Nephron progenitor cell (in vitro differentiated cells): Measurements from ENCODE around the gene SLC5A1.

ENCODE experiments used
- DNase-seq: peaks from one replicate; pipeline ENCODE4 v3.0.0; 2021
- H3K27ac Mint-ChIP-seq: 2 replicates; pipeline ENCODE4 v1.8.0; 2021; ENCODE audit warnings: mild to moderate bottlenecking, moderate library complexity, mixed read lengths
- H3K27me3 Mint-ChIP-seq: 2 replicates; pipeline ENCODE4 v1.8.0; 2021; ENCODE audit warnings: mild to moderate bottlenecking, low read depth, mixed read lengths; ENCODE audit not compliant: poor library complexity
- H3K36me3 Mint-ChIP-seq: 2 replicates; pipeline ENCODE4 v1.8.0; 2021; ENCODE audit warnings: low read depth, mixed read lengths
- H3K4me1 Mint-ChIP-seq: 2 replicates; pipeline ENCODE4 v1.8.0; 2021; ENCODE audit warnings: mixed read lengths
- H3K4me3 Mint-ChIP-seq: 2 replicates; pipeline ENCODE4 v1.8.0; 2021; ENCODE audit warnings: mild to moderate bottlenecking, moderate library complexity, mixed read lengths
- H3K9me3 Mint-ChIP-seq: 2 replicates; pipeline ENCODE4 v1.8.0; 2021; ENCODE audit warnings: mild to moderate bottlenecking, moderate library complexity, mixed read lengths
- TF ChIP-seq, protein P1 (sequence below): fragments of 200-600 bp; sonication (generic); IDR thresholded peaks from 2 replicates; pipeline ENCODE4 v1.5.0; 2021; ENCODE audit warnings: antibody characterized with exemption

SLC5A1 gene

DNA sequence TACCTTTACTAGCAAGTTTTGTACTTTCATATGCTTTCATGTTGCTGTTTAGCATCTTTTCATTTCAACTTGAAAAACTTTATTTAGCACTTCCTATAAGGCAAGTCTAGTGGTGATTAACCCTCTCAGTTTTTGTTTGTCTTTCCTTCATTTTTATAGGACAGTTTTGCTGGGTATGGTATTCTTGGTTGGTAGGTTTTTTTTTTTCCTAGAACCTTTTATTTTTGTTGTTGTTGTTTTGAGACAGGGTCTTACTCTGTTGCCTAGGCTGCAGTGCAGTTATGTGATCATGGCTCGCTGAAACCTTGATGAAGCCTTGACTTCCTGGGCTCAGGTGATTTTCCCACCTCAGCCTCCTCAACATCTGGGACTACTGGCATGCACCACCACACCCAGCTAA lies 29.9 kb upstream of the SLC5A1 start:
- DNase-seq = no peak
- Mint-ChIP-seq H3K27me3 (peaks cover 36% of the 10 kb centered on the region), H3K36me3 (peaks cover 6% of the 10 kb centered on the region), H3K27ac (no peak overlapping the region), H3K9me3 (peaks cover 45% of the 10 kb centered on the region), H3K4me1 (no peaks in the 10 kb centered on the region), H3K4me3 (no peak overlapping the region)
- TF ChIP-seq, protein P1, sequence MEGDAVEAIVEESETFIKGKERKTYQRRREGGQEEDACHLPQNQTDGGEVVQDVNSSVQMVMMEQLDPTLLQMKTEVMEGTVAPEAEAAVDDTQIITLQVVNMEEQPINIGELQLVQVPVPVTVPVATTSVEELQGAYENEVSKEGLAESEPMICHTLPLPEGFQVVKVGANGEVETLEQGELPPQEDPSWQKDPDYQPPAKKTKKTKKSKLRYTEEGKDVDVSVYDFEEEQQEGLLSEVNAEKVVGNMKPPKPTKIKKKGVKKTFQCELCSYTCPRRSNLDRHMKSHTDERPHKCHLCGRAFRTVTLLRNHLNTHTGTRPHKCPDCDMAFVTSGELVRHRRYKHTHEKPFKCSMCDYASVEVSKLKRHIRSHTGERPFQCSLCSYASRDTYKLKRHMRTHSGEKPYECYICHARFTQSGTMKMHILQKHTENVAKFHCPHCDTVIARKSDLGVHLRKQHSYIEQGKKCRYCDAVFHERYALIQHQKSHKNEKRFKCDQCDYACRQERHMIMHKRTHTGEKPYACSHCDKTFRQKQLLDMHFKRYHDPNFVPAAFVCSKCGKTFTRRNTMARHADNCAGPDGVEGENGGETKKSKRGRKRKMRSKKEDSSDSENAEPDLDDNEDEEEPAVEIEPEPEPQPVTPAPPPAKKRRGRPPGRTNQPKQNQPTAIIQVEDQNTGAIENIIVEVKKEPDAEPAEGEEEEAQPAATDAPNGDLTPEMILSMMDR = no peak

- Mint-ChIP-seq H3K36me3 (peaks cover 6% of the 10 kb centered on the region), H3K9me3 (peaks cover 42% of the 10 kb centered on the region), H3K27me3 (peaks cover 30% of the 10 kb centered on the region), H3K4me1 (no peaks in the 10 kb centered on the region), H3K4me3 (no peak overlapping the region), H3K27ac (no peak overlapping the region)
- DNase-seq = no peak
- TF ChIP-seq, protein P1 = no peak
Measured at GRCh38 chr22:32016081-32016480, 27.0 kb upstream of the SLC5A1 start.

DNA sequence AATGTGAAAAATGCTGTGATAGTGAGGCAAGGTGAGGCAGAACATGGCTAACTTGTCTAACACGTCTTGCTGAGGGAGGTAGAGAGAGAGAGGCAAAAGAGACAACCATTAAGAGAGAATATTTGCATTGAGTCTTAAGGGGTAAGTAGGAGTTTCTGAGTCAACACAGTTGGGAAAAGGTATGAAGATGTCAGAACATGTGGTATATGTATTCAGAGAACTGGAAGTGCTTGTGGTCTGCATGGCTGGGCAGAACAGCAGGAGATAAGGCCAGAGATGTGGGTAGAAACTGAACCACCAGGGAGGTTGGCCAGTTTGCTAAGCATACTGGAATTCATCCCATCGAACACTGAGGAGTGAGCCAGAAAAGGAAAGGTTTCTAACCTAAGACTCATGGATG lies 25.0 kb upstream of the SLC5A1 start:
- no peak for DNase-seq
- H3K27me3 Mint-ChIP-seq = peaks cover 27% of the 10 kb centered on the region
- no peaks in the 10 kb centered on the region for H3K4me1 Mint-ChIP-seq
- H3K36me3 Mint-ChIP-seq = peaks cover 6% of the 10 kb centered on the region
- H3K4me3 Mint-ChIP-seq = no peak overlapping the region
- peaks cover 26% of the 10 kb centered on the region for H3K9me3 Mint-ChIP-seq
- no peak overlapping the region for H3K27ac Mint-ChIP-seq
- TF ChIP-seq, protein P1 = no peak

GRCh38 chr22:32020117-32020516 lies 22.9 kb upstream of the SLC5A1 start:
- no peak overlapping the region for H3K4me3 Mint-ChIP-seq
- TF ChIP-seq, protein P1 = no peak
- H3K27ac Mint-ChIP-seq = no peak overlapping the region
- H3K4me1 Mint-ChIP-seq = no peaks in the 10 kb centered on the region
- H3K36me3 Mint-ChIP-seq = no peaks in the 10 kb centered on the region
- no peak for DNase-seq
- peaks cover 28% of the 10 kb centered on the region for H3K27me3 Mint-ChIP-seq
- peaks cover 10% of the 10 kb centered on the region for H3K9me3 Mint-ChIP-seq

DNA sequence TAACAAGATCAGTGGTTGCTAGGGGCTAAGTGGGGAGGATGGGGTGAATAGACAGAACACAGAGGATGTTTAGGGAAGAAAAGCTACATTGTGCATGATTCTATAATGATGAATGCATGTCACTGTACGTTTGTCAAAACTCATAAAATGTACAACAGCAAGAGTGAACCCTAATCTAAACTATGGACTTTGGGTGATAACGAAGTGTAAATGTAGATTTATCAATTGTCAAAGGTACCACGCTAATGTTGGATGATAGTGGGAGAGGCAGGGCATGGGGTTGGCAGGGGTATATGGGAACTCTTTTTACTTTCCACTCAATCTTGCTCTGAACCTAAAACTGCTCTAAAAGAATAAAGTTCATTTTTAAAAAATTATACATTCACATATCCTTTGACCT lies 21.3 kb upstream of the SLC5A1 start:
- no peak for DNase-seq
- no peaks in the 10 kb centered on the region for H3K36me3 Mint-ChIP-seq
- H3K4me3 Mint-ChIP-seq = no peak overlapping the region
- TF ChIP-seq, protein P1 = no peak
- no peaks in the 10 kb centered on the region for H3K4me1 Mint-ChIP-seq
- H3K27me3 Mint-ChIP-seq = peaks cover 33% of the 10 kb centered on the region
- H3K27ac Mint-ChIP-seq = no peak overlapping the region
- peaks cover 4% of the 10 kb centered on the region for H3K9me3 Mint-ChIP-seq

- H3K27me3 Mint-ChIP-seq = peaks cover 27% of the 10 kb centered on the region
- DNase-seq = no peak
- H3K4me3 Mint-ChIP-seq = no peak overlapping the region
- H3K36me3 Mint-ChIP-seq = no peaks in the 10 kb centered on the region
- TF ChIP-seq, protein P1 = no peak
- no peaks in the 10 kb centered on the region for H3K9me3 Mint-ChIP-seq
- no peaks in the 10 kb centered on the region for H3K4me1 Mint-ChIP-seq
- H3K27ac Mint-ChIP-seq = no peak overlapping the region
Measured at GRCh38 chr22:32023251-32023827, 19.7 kb upstream of the SLC5A1 start.
